ENCODE measurements around the gene SLC39A5. TPM values are rescaled to one million over a fixed set of nuclear protein-coding genes. Genes with fewer than 3 reads are reported as not detected.

The SLC39A5 gene
- 0.61 TPM for total RNA-seq (ENCODE audit: unreplicated experiment)
- long read RNA-seq: 0 reads

- Mint-ChIP-seq H3K9me3 (ENCODE audit: unreplicated experiment) (no peaks in the 10 kb centered on the region), H3K4me1 (ENCODE audit: low read depth, unreplicated experiment) (peaks cover 3% of the 10 kb centered on the region), H3K27me3 (ENCODE audit: unreplicated experiment) (no peaks in the 10 kb centered on the region), H3K36me3 (ENCODE audit: unreplicated experiment) (no peaks in the 10 kb centered on the region), H3K4me3 (ENCODE audit: unreplicated experiment) (no peak within 1 kb of the TSS), H3K27ac (ENCODE audit: unreplicated experiment) (no peak within 1 kb of the TSS)
- DNase-seq: no peak
- TF ChIP-seq CTCF (IDR thresholded peaks at IDR 0.05; ENCODE audit: partially characterized antibody, unreplicated experiment): no peak
Observed at GRCh38 chr12:56229916-56230431, at the start of gene SLC39A5. Gene SLC39A5, plus strand, starts transcription at chr12:56230051. Its CDS starts 1,224 bp downstream, at chr12:56231275.

GRCh38 chr12:56186957-56187356 is 42.9 kb upstream of the SLC39A5 start:
- no peak overlapping the region for H3K27ac Mint-ChIP-seq (ENCODE audit: unreplicated experiment)
- DNase-seq: no peak
- H3K4me3 Mint-ChIP-seq (ENCODE audit: unreplicated experiment): peak overlapping the region; percentile 93
- peaks cover 18% of the 10 kb centered on the region for H3K27me3 Mint-ChIP-seq (ENCODE audit: unreplicated experiment)
- H3K4me1 Mint-ChIP-seq (ENCODE audit: low read depth, unreplicated experiment): peaks cover 8% of the 10 kb centered on the region
- no peak for TF ChIP-seq CTCF (IDR thresholded peaks at IDR 0.05; ENCODE audit: partially characterized antibody, unreplicated experiment)
- peaks cover 4% of the 10 kb centered on the region for H3K36me3 Mint-ChIP-seq (ENCODE audit: unreplicated experiment)
- peaks cover 24% of the 10 kb centered on the region for H3K9me3 Mint-ChIP-seq (ENCODE audit: unreplicated experiment)

- H3K4me1 Mint-ChIP-seq (ENCODE audit: low read depth, unreplicated experiment): peaks cover 8% of the 10 kb centered on the region
- H3K36me3 Mint-ChIP-seq (ENCODE audit: unreplicated experiment): peaks cover 4% of the 10 kb centered on the region
- peaks cover 24% of the 10 kb centered on the region for H3K9me3 Mint-ChIP-seq (ENCODE audit: unreplicated experiment)
- H3K27me3 Mint-ChIP-seq (ENCODE audit: unreplicated experiment): peaks cover 19% of the 10 kb centered on the region
- H3K4me3 Mint-ChIP-seq (ENCODE audit: unreplicated experiment): peak overlapping the region; percentile 93
- peak; percentile 18 for DNase-seq
- H3K27ac Mint-ChIP-seq (ENCODE audit: unreplicated experiment): peak overlapping the region; percentile 86
- TF ChIP-seq CTCF (IDR thresholded peaks at IDR 0.05; ENCODE audit: partially characterized antibody, unreplicated experiment): no peak
Observed at GRCh38 chr12:56188131-56188777, 41.6 kb upstream of the SLC39A5 start.

GRCh38 chr12:56188778-56189098 is 41.1 kb upstream of the SLC39A5 start:
- Mint-ChIP-seq H3K4me3 (ENCODE audit: unreplicated experiment) (peak overlapping the region; percentile 93), H3K27ac (ENCODE audit: unreplicated experiment) (peak overlapping the region; percentile 86), H3K36me3 (ENCODE audit: unreplicated experiment) (peaks cover 4% of the 10 kb centered on the region), H3K4me1 (ENCODE audit: low read depth, unreplicated experiment) (peaks cover 8% of the 10 kb centered on the region), H3K9me3 (ENCODE audit: unreplicated experiment) (peaks cover 24% of the 10 kb centered on the region), H3K27me3 (ENCODE audit: unreplicated experiment) (peaks cover 21% of the 10 kb centered on the region)
- no peak for DNase-seq
- TF ChIP-seq CTCF (IDR thresholded peaks at IDR 0.05; ENCODE audit: partially characterized antibody, unreplicated experiment): no peak
